Activated gamma-delta T cell treated with anti-CD3 and anti-CD28 coated beads, Interleukin-2, amount 50 U/mL, for 16 hours (primary cell): ENCODE measurements around the gene ATP1B1.
A peak's percentile ranks its signal among the peaks of the same experiment; 100 is the strongest.

Experiments used
- DNase-seq: peaks from one replicate; pipeline ENCODE4 v3.0.0-alpha.2; 2020; ENCODE audit warnings: low read depth

ATP1B1 gene

DNA sequence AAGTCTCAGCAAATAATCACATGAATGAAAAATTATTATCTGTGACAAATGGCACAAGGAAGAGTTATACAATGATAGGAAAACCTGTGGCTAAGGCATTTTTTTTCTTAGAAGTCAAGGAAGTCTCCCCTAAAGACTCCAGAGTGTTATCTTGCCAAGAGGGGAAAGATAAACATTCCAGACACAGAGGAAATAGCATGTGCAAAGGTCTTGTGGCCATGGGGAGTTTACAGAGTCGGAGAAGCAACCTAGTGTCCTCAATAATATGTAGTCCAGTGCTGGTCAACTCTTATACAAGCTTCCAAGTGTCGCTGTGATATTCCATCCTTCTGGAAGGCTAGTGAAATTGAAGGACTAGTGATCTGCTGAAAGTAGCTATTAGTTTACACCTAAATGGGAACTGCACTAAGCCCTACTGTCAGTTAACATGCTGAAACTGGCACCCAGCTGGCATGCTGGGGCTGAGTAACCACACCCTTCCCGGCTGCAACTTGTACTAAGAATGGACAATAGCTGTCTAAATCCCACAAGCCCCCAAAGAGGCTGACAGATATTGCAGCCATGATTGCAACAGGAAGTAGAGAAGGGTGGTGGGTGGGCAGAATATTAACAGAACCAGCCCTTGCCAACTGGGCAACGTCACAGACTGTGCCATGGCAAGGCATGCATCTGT lies 11.5 kb upstream of the ATP1B1 start:
- no peak for DNase-seq

DNA sequence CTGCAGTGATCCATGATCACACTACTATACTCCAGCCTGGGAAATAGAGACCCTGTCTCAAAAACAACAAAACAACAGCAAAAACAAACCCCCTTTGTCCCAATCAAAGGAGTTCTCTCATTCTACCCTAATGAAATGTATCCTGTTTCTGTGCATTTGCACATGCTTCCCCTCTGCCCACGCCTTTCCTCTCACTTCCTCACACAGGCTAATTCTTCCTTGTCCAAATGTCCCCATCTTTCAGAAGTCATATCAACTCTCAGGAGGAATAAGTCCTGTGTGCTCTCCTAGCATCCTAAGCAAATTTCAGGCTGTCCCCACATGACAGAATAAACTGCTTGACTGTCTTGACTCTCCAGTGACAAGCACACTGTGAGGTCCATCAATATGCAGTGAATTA lies 8.1 kb upstream of the ATP1B1 start:
- no peak for DNase-seq

DNA sequence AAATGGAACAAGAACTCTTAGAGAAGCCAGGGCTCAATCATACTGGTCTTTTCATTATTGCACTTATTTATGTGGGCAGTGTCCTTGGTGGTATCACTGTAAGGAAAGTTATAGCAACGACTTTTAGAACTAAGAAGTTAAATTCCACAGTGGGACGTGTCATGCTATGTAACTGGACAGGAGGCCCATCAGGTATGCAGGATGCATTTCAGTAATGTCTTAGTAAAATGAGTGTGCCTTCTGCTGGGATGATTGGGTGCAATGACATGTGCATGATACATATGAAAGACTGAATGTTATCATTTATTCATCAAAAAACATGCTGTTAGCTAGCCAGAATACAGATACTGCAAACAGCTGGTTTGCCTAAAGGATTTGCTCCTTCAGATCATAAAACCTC lies 6.9 kb upstream of the ATP1B1 start:
- DNase-seq: no peak

DNA sequence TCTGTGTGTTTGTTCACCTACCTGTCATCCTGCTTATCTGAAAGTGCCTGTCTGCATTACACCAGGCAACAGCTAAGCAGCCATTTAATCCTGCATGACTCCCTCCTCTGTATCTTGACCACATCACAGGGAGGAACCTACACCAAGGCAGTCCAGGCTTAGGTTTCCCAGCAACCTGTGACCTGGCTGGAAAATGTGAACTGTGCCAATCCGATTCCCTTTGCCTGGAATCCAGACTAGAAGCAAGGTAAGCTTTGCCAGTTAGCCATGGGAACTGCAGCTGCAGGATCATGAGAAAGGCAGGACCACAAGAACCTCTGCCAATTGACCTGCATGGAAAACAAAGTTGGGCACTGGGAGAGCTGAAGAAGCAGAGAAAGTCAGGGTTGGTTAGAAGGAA lies 6.3 kb upstream of the ATP1B1 start:
- no peak for DNase-seq

DNA sequence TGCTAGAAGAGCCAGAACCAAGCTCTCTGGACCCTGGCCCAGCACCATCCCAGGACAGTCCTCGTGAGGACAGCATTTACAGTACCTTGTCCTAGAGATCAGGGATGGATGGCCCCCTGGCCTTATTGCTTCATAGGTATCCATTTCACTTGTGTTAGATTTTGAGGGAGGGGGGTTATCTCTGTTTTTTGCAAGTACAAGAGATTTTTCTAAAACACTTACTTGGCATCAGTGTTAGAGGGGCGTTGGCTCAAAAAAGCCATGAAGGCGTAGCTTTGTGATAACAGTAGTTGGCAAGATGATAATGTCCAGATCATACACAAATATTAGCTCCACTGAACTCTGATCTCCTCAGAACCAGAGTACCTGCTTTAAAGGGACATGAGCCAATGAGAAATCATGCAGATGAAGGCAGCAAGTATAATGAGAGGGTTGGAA lies 5.8 kb upstream of the ATP1B1 start:
- DNase-seq: no peak

DNA sequence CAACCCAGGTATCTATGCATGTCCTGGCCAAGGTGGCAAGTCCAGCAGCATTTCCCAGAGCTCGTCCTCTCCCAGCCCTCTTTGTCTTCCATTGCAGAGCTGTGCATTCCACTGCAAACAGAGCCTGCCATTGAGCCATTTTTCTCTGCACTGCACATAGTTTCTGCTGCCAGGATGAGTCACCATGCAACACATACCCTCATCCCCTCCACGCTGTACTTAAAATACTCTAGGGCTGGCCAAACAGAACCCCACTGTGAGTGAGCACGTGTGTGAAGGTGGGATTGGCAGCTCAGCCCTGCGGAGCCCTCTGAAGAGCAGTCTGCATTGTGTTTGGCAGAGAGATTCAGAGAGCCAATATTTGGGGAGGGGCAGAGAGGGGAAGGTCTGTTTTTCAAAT lies 3.9 kb upstream of the ATP1B1 start:
- no peak for DNase-seq

DNA sequence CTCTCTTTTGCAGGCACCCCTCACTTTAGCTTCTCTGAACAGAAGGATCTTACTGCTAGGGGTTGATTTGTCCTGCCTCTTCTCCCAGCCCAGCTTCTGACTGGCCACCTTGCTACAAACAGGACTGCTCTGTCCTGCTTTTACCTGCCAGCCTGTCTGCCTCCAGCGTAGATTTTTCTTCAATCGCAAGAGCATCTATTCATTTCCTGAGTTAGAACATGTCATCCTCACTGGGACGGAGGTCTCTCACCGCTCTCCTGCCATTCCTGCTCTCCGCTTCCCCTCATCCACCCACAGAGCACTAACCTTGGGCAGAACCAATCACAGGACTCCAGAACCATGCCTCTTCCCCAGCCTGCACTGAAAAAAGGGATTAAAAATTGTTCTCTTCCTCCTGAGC lies 3.5 kb upstream of the ATP1B1 start:
- no peak for DNase-seq

DNA sequence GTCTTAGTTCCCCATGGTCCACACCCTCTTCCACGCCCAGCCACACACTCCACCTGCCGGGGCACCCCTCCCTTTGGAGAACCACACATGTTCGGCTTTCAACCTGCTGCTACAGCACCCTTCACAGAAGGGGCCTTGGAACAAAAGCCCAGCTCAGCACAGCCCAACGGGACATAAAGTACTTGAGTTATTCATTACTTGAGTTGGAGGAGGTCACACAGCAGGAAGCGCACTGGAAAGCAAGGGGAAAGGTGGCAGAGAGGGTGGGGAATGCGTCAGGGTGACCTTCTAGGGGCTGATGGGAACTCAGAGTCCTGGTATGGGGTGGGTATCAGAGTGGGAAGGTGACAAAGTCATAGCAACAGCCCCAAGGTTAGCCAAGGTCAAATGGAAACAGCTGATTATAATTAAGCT lies 3.0 kb upstream of the ATP1B1 start:
- DNase-seq: no peak

DNA sequence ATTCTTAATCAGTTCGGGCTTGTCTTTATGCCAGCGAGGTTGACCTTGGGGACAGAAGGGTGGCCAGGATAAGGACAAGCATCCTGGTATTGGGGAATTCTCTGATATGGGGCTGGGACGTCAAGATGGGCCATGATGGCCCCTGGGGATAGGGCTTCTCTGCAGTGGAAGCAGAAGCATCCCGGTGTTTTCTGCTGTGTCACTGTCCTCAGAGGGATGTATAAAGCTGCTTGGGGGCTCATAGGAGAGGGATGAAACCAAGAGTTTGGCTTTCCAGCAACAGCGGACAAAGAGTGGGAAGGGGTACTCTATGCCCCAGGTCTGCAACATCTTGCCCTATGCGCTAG lies 1.4 kb upstream of the ATP1B1 start:
- DNase-seq: no peak

DNA sequence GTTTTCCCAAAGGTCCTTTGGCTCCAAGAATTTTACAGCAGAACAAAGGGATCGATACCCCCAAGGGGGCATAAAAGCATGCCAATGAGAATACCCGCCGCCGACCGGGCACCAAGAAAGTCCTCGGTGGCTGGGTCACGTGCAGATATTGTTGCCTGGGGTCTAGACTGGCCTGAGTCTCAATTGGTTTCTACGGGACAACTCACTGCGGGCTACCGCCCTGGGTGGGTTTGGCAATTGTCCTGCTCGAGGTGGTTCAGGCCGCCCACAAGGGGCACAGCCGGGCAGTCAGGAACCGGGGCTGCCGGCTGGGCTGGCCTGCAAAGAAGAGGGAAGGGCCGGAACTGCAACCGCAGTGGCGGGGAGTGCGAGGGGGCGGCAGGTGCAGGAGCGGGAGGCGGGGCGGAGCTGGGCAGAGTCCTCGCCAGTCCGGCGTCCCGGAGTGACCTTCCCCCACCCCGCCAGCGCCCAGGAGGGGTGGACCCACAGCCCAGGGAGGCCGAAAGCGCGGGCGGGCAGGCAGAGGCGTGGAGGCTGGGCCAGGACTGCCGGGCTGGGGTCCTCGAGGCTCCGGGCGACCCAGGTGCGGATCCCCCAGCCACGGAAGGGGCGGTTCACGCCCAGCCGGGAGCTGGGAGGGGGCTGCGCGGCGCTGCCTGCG lies 926 bp upstream of the ATP1B1 start:
- DNase-seq: peak; percentile 9

DNA sequence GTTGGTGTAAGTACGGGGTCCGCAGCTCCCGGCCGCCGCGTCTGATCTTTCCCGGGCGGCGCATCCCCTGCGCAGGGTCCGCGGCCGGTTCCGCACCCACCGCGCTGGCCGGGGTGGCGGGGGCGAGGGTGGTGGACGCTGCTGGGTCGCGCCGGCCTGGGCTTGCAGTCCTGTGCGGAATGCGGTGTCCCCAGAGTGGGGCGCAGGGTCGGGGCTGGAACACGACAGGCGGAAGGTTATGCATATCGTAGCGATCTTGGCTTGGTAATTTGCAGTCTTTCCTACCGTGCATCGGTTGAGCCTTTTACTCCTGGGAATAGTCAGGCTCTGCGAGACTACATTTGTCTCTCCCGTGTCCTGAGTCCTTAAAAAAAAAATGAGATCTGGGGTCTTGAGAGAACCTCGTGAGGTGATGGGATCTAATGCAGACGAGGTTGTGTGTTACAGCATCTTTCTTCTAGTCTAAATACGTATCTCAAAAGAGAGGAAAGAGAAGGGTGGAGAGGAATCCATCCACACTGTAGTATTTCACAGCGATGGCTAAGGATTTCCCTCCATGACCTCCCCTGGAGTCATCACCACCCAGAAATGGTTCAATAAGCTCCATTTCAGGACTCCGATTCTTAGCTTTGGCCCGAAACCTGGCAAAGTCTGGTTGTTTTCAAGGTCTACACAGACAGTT lies 572 bp downstream of the ATP1B1 start:
- DNase-seq: no peak

DNA sequence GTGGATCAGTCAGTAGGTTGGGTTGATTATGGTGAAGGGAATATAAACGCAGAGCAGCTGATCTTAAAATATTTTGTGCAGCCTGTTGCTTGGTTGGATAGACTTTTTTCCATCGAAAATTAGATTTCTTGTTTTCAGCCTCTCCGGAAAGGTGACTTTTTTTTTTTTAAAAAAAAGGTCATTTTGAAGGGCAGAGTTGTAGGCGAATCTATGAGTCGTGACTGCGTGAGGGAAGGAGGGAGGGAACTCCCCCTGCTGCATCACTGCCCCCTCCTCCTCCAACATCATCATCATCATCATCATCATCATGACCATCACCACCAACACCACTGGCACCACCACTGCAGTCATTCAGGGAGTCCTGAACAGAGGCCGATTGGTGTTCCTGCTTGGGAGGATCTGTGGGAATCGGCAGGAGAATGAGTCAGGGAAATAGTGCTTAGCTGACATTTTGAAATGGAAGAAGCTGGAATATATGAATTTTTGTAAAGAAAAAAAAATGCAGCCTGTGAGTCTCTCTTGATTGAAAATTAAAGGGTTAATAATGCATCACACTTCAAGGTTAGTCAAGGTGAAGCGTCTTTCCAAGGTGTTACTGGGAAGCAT lies 1.2 kb downstream of the ATP1B1 start:
- DNase-seq: no peak

DNA sequence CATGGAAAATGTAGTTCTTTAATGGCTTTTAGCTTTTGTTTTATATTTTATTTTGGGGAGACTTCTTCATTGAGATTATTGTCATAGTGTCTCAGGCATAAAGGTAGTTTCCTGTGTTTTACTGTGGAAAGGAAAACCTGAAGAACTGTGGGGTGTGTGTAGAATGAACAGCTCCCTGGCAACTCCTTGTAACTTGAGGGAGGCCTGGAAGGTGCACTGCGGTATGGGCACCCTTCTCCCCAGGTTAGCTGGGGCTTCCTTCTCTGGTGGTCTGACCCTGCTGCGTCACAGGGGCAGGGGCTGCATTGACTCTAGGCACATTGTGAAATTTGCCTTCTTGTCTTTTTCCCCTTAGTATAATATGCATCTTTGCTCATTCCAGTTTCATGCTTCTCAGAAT lies 1.7 kb downstream of the ATP1B1 start:
- DNase-seq: no peak

DNA sequence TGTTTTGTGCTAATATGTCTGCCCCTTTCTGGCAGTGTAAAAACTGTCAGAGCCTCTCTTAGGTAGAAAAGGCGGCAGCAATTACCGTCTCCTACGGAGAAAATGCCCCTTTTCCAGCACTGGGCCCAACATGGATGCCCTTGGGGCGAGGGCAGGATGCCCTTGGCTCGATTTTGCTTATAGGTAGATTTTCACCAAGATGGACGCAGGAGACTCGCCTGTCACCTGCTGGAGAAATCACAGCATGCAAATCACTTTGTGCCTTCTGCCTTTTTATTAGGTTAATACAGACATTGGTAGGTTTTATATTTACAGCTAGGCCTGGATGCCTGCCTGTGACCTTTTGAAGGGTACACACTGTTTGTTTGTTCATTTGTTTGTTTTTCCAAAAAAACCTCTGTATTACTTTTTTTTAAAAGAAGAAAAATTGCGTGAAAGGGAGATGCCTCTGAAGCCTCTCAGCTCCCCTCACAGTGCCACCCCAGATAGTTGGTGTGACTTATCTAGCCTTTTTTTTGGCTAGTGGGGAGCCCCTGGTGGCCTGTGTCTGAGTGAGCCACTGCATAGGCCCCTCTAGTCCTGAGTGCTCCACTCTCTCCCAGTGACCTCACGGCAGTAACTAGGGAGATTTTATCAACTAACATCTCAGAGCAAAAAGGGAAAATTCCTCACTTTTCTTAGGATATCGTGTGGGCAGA lies 2.5 kb downstream of the ATP1B1 start:
- no peak for DNase-seq

DNA sequence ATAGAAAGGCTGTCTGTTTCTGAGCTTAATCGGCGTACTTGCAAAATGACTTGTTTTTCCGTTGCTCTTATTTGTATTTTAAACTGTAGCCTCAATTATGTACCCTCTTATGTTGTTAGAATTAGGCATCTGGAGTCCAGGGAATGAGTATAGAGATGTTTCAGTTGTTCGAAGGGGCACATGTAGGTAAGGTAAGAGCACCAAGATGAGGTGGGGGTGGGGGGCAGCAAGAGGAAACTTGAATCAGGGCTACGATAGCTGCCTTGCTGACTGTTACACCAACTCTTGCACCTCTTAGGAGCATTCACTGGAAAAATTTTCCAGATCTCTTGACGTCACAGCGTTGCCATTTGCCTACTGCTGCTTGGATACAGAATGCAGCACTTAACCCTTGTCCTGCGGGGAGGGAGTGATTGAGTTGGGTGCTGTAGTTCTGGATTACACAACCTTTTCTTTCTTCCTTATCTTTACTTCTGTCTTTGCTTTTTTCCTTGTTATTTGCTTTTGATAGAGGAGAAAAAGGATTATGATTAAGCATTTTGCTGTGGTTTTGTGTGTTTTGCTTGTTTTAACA lies 3.2 kb downstream of the ATP1B1 start:
- no peak for DNase-seq

DNA sequence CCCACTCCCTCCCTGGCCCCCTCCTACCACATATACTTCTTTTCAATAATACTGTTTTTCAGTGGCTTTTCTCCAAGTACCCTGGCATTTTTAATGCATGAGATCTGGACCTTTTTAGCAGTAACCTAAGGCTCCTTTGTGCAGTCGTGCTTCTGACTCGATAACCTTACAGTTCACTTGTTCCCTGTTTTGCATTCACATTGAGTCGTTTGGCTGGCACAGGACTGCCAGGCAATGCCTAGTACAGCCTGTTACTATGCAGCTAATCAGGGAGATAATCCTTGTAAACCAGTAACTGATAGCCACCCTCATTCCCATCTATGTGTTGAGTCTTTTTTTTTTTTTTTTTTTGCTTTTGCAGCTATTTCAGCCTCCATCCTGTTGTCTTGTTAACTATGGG lies 3.7 kb downstream of the ATP1B1 start:
- DNase-seq: no peak

DNA sequence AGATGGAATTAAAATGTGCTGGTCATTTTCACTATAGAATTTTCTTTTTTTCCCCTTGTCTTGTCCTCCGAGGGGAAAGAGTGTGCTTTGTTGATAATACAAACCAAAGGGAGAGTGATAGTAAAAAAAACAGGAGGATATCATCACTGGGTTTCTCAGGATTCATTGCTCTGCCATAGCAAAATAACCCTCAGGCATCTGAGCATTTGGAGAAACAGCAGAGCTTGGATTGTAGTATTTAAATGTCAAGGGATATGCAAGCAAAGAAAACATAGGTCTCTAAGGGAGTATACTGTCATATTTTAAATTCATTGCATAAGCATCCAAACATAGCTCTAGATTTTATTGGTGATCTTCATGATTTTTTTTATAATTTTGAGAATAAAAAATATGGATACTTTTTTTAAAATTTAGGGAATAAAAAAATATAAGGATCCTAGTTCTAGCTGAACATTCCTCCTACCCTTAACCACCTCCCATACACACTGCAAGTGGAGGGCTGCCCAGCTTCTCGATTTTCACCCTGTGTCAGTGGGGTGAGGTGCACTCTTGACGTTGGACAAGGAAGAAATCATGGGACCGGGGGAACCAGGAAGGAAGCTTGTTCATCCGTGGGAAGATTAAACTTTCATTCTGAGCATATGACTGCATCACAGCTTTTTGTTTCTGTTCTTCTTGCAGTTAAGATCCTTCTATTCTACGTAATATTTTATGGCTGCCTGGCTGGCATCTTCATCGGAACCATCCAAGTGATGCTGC lies 4.4 kb downstream of the ATP1B1 start:
- DNase-seq: no peak

DNA sequence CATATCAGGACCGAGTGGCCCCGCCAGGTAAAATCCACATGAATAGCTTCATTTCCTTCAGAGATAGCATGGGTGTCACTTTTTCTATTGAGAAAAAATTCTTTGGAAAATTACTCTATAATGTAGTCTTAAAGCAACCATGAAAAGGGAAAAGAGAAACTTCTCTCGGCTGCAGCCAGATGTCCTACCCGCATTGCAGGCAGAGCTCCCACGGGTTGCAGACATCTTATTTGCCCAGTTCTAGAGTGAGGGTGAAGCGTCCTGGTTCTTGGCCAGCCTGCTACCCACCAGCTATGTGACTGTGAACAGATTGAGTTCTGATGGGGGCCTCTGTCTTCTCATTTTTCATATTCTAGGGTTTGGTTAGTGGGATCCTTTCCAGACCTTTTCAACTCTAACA lies 5.0 kb downstream of the ATP1B1 start:
- no peak for DNase-seq

DNA sequence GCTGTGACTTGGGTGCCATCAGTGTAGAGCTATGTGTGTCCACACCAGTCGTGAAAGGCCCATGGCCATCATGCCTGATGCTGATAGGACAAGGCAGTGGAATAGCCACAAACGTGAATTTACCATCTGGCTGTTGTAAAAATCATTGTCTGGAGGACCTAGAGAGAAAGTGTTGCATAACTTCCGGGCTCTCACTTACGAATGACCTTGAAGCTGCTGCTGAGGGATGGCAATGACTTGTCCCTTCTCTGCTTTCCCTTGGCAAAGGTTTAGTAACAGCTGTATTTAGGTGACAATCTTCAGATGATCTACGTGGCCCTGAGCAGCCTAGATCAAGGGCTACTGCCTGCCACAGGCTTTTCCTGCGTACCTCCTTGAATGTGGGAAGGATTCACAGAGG lies 5.8 kb downstream of the ATP1B1 start:
- DNase-seq: no peak

DNA sequence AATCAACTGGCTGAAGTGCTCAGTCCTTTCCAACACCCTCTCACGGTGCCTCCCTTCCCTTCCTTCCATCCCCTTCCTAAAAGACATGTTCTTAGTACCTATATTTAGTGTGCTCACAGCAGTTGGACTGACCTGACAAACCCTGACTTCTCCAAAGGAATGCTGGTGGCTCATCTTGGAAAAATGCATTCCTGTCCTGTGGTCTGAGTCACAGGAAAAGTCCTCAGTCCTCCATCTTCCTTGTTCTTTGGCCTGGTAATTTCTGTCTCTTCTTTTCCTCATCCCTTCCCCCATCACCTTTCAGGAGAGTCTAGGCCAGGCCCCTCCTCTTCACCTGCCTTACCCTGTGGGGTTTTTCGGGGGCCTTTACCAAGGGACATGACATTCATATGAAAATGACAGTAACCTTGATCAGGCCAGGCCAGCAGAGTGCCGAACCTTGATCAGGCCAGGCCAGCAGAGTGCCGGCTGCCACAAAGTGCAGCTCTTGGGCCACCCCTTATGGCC lies 7.2 kb downstream of the ATP1B1 start:
- DNase-seq: no peak

DNA sequence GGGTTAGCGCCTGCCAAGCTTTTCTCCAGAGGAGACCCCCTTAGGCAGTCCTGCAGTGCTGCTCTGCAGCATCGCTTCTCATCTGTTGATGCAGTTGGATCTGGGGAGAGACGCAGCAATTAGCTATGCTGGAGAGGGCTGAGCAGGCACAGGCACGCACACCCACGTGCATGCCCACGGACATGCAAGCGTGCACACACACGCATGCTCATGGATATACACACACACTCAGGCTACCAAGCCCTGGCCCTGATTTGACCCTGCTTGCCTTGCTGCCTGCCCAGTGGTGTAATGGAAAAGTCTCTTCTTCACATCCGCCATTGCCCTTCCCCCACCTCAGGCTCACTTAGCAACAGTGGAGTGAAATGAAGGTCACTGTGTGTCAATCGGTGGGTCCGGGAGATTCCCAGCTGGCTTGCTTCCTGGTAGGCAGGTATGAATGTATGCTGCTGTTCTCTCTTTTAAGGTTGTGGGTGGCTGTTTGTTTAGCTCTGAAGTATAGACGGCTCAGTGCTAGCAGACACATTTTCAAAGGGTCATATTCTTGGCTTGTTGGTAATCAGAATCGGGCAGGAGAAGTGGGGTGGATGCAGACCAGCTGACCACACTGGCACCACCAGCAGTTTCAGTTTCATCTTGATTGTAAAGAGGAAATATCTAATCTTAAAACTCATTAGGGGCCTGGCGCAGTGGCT lies 9.5 kb downstream of the ATP1B1 start:
- DNase-seq: no peak
